ENCODE data around the gene GOLGA8S. TPM values are rescaled to one million over a fixed set of nuclear protein-coding genes. Genes with fewer than 3 reads are reported as not detected.
"Not testable (repeated sequence)": the region's sequence is repeated elsewhere in the genome, so short reads cannot be mapped to it uniquely, and the experiment has no call there.

The GOLGA8S gene
- polyA plus RNA-seq, 1 donor (not counting 4 experiments of a cell fraction or from before 2014, with no cell fraction given) = not detected

DNA sequence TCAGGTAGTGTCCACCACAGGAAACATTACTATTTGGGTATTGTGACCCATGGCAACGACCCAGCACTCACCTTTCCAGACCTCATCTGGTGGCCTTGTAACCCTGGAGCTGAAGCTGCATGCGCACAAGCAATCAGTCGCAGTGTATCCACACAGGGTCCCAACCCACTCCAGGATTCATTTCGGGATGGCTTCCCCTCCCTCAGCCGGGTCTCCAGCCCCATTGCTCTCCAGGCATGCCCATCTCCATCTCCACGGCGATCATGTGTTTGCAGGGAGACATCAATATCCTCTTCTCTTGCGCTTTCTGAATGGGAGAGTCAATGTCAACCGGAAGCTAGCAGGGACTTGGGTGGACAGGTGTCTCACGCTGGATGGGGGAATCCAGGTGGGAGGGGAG is 57.3 kb downstream of the GOLGA8S start:
- Histone ChIP-seq H4K20me1 (ENCODE audit: control insufficient read depth, extremely low read depth, insufficient read depth, low read length) (no peaks in the 10 kb centered on the region), H2AFZ (ENCODE audit: control insufficient read depth, low read length) (no peak overlapping the region), H3K4me3 (ENCODE audit: control insufficient read depth in 2 of 3, extremely low read depth in 1 of 3, insufficient read depth in 2 of 3, low read depth in 1 of 3, low read length in 3 of 3) (no peak overlapping the region), H3K4me2 (ENCODE audit: control insufficient read depth, extremely low read depth, insufficient read depth, low read depth, low read length) (no peak overlapping the region), H3K9me3 (ENCODE audit: control insufficient read depth, low read depth, low read length) (peaks cover 1% of the 10 kb centered on the region), H3K9me1 (ENCODE audit: control insufficient read depth, extremely low read depth, insufficient read depth, low read length) (no peaks in the 10 kb centered on the region), H3K9ac (ENCODE audit: control insufficient read depth, extremely low read depth, insufficient read depth, low read length) (no peak overlapping the region), H3K79me2 (ENCODE audit: control insufficient read depth, insufficient read depth, low read length) (no peaks in the 10 kb centered on the region), H3K36me3 (ENCODE audit: control insufficient read depth in 2 of 2, extremely low read depth in 1 of 2, insufficient read depth in 2 of 2, low read length in 2 of 2) (no peaks in the 10 kb centered on the region), H3K4me1 (ENCODE audit: control insufficient read depth, extremely low read depth, insufficient read depth, low read length) (no peaks in the 10 kb centered on the region), H3K27ac (ENCODE audit: control insufficient read depth, insufficient read depth, low read length) (no peak overlapping the region), H3K27me3 (ENCODE audit: control insufficient read depth, extremely low read depth, insufficient read depth, low read length) (no peaks in the 10 kb centered on the region)
- TF ChIP-seq, protein P1, sequence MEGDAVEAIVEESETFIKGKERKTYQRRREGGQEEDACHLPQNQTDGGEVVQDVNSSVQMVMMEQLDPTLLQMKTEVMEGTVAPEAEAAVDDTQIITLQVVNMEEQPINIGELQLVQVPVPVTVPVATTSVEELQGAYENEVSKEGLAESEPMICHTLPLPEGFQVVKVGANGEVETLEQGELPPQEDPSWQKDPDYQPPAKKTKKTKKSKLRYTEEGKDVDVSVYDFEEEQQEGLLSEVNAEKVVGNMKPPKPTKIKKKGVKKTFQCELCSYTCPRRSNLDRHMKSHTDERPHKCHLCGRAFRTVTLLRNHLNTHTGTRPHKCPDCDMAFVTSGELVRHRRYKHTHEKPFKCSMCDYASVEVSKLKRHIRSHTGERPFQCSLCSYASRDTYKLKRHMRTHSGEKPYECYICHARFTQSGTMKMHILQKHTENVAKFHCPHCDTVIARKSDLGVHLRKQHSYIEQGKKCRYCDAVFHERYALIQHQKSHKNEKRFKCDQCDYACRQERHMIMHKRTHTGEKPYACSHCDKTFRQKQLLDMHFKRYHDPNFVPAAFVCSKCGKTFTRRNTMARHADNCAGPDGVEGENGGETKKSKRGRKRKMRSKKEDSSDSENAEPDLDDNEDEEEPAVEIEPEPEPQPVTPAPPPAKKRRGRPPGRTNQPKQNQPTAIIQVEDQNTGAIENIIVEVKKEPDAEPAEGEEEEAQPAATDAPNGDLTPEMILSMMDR (optimal IDR thresholded peaks at IDR 0.05 in 1 of 3, IDR thresholded peaks at IDR 0.05 in 1 of 3, conservative IDR thresholded peaks at IDR 0.05 in 1 of 3; ENCODE audit: extremely low read depth in 1 of 3, insufficient read depth in 2 of 3, low read length in 3 of 3) = no peak
- no peak for TF ChIP-seq EZH2 (IDR thresholded peaks at IDR 0.05; ENCODE audit: low read length)
- DNase-seq (ENCODE audit: low read depth, low spot score) = no peak
- dilution Hi-C loops (cut with MboI; ENCODE audit: extremely low pct_ligation_motif_present, low sequenced_read_pairs) = no loop called here
- no peak for FAIRE-seq

DNA sequence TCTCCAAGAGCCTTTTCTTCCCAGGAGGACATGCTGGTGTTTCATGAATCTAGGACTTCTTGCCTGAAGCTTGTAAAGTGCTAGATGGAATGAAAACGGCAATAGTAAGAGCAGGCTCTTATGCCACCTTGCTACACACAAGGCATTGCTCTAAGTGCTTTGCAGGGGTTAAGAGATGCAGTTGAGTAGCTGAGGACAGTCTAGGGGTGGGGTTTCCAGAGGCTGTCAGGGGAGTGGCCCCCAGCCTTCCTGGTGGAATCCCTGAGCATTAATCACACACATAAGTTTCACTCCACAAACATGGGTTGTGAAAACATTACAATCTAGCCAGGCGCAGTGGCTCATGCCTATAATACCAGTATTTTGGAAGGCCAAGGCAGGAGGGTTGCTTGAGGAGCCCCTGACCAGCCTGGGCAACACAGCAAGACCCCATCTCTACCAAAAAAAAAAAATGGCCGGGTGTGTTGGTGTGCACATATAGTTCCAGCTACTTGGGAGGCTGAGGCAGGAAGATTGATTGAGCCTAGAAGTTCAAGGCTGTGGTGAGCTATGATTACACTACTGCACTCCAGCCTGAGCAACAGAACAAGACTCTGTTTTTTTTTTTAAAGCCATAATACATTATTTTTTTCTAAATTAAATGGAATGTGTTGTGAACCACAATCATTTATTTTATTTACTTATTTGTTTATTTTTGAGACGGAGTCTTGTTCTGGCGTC is 58.5 kb downstream of the GOLGA8S start:
- H4K20me1 ChIP-seq (ENCODE audit: control insufficient read depth, extremely low read depth, insufficient read depth, low read length); FAIRE-seq; H2AFZ ChIP-seq (ENCODE audit: control insufficient read depth, low read length); H3K27ac ChIP-seq (ENCODE audit: control insufficient read depth, insufficient read depth, low read length); H3K9me1 ChIP-seq (ENCODE audit: control insufficient read depth, extremely low read depth, insufficient read depth, low read length); H3K9ac ChIP-seq (ENCODE audit: control insufficient read depth, extremely low read depth, insufficient read depth, low read length); H3K36me3 ChIP-seq (ENCODE audit: control insufficient read depth in 2 of 2, extremely low read depth in 1 of 2, insufficient read depth in 2 of 2, low read length in 2 of 2); H3K4me1 ChIP-seq (ENCODE audit: control insufficient read depth, extremely low read depth, insufficient read depth, low read length); DNase-seq (ENCODE audit: low read depth, low spot score); H3K9me3 ChIP-seq (ENCODE audit: control insufficient read depth, low read depth, low read length); H3K4me2 ChIP-seq (ENCODE audit: control insufficient read depth, extremely low read depth, insufficient read depth, low read depth, low read length); dilution Hi-C loops (cut with MboI; ENCODE audit: extremely low pct_ligation_motif_present, low sequenced_read_pairs); H3K79me2 ChIP-seq (ENCODE audit: control insufficient read depth, insufficient read depth, low read length); H3K27me3 ChIP-seq (ENCODE audit: control insufficient read depth, extremely low read depth, insufficient read depth, low read length); H3K4me3 ChIP-seq (ENCODE audit: control insufficient read depth in 2 of 3, extremely low read depth in 1 of 3, insufficient read depth in 2 of 3, low read depth in 1 of 3, low read length in 3 of 3): not testable (repeated sequence)

Small RNA genes lying within 50 kb of the gene (small RNA-seq; reads per million reads assigned to genes)
- gene RN7SL536P (ENCODE audit: insufficient read length in 3 of 3, low read depth in 3 of 3, low replicate concordance in 1 of 3) = 0 reads per million in 3 experiments

Other genes starting within 250 kb of the GOLGA8S start
- not detected in 3 replicates for gene GOLGA6L1, start 217.9 kb upstream of the GOLGA8S start, polyA plus RNA-seq
- not detected in 3 replicates for gene GOLGA6L26, start 20.6 kb upstream of the GOLGA8S start, polyA plus RNA-seq
- gene GOLGA6L2, start 92.5 kb downstream of the GOLGA8S start, polyA plus RNA-seq = not detected in 3 replicates
- gene MKRN3, start 210.9 kb downstream of the GOLGA8S start, polyA plus RNA-seq = not detected in 3 replicates